Neutrophil (primary cell): ENCODE results near the gene JARID2.

Source experiments
- H3K27ac ChIP-seq: fragments of 200-600 bp; sonication (generic); 2 replicates; pipeline ENCODE4 v1.5.1; 2016; ENCODE audit warnings: mild to moderate bottlenecking, moderate library complexity
- H3K27me3 ChIP-seq: fragments of 200-600 bp; sonication (generic); 2 replicates; pipeline ENCODE4 v1.6.0; 2016; ENCODE audit warnings: mild to moderate bottlenecking
- H3K36me3 ChIP-seq: fragments of 200-600 bp; sonication (generic); 2 replicates; pipeline ENCODE4 v1.5.1; 2017
- H3K4me1 ChIP-seq, 2 experiments: fragments of 200-600 bp in 1 of 2; sonication (generic) in 1 of 2; 1 replicate in 1 of 2; 2 replicates in 1 of 2; pipeline versions ENCODE4 v1.5.1 to v1.6.1; 2013 to 2016; ENCODE audit warnings: low read depth in 1 of 2, low read length in 1 of 2, mild to moderate bottlenecking in 1 of 2, moderate library complexity in 1 of 2; ENCODE audit not compliant: control insufficient read depth in 1 of 2, insufficient read depth in 1 of 2
- H3K4me3 ChIP-seq, 2 experiments: fragments of 200-600 bp in 1 of 2; sonication (generic) in 1 of 2; 1 replicate in 1 of 2; 2 replicates in 1 of 2; pipeline ENCODE4 v1.5.1; 2013 to 2016; ENCODE audit warnings: low read depth in 1 of 2, low read length in 1 of 2, mild to moderate bottlenecking in 1 of 2, moderate library complexity in 1 of 2
- H3K9me3 ChIP-seq: fragments of 200-600 bp; sonication (generic); 2 replicates; pipeline ENCODE4 v1.5.1; 2016
- TF ChIP-seq, protein P1 (sequence below): fragments of 200-600 bp; sonication (generic); IDR thresholded peaks from 2 replicates; pipeline ENCODE4 v1.5.1; 2016; ENCODE audit warnings: antibody characterized with exemption

Gene JARID2

DNA sequence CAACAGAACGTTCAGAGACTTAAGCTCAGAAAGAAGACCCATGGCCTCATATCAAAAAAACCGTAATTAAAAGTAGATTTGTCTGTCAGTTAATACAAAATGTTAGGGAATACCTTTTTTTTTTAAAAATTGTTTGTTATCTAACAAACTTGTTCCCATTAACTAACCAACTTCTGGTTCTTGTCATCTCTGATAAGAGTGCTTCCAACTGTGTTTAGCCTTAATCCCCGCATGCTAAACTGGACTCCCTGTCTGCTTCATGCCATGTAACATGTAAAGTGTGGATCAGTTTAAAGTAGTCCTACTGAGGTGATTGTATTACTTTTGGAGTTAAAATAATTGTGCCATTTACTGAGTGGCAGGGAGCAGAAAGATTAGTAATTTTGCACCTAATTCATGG, 6.3 kb downstream of the JARID2 start:
- no peak overlapping the region for H3K4me3 ChIP-seq

DNA sequence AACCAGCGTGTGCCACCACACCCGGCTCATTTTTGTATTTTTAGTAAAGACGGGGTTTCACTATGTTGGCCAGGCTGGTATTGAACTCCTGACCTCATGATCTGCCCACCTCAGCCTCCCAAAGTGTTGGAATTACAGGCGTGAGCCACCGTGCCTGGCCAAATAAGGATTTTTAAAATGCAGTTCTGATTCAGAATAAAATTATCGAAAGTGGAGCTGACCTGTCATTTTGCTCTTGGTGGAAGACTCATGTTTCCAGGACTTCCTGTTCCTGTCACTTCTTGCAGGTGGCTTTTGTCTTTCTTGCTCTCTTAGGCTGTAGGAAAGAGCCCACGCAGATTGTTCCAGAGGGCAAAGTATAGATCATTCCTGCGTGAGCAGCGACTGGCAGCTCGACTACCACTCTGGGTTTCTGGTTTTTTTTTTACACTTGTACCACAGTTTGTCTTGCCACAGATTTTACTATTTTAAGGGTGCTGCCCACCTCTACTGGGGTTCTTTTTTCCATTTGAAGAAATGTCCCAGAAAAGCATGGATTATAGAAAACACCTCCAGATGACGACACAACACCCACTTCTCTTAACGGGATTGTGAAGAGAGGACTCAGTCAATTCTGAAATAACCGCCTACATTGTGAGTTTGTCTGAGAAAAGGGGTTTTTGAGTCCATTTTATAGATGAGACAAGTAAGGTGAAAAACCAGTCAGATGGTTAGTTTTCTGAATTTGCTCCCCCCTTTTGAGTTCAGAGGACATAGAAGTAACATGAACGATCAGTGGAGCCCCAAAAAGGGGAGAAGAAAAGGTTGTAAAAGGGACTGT, 7.5 kb downstream of the JARID2 start:
- Histone ChIP-seq H3K4me3 (no peak overlapping the region), H3K4me1 (peaks cover 59 to 72% of the 10 kb centered on the region in 2 experiments), H3K27ac (peak overlapping the region; percentile 56), H3K27me3 (no peaks in the 10 kb centered on the region), H3K9me3 (no peaks in the 10 kb centered on the region), H3K36me3 (peaks cover 5% of the 10 kb centered on the region)
- TF ChIP-seq, protein P1, sequence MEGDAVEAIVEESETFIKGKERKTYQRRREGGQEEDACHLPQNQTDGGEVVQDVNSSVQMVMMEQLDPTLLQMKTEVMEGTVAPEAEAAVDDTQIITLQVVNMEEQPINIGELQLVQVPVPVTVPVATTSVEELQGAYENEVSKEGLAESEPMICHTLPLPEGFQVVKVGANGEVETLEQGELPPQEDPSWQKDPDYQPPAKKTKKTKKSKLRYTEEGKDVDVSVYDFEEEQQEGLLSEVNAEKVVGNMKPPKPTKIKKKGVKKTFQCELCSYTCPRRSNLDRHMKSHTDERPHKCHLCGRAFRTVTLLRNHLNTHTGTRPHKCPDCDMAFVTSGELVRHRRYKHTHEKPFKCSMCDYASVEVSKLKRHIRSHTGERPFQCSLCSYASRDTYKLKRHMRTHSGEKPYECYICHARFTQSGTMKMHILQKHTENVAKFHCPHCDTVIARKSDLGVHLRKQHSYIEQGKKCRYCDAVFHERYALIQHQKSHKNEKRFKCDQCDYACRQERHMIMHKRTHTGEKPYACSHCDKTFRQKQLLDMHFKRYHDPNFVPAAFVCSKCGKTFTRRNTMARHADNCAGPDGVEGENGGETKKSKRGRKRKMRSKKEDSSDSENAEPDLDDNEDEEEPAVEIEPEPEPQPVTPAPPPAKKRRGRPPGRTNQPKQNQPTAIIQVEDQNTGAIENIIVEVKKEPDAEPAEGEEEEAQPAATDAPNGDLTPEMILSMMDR, result no peak

More for the DNA sequence above, 6.3 kb downstream of the JARID2 start:
- Histone ChIP-seq H3K9me3 (no peaks in the 10 kb centered on the region), H3K4me1 (peaks cover 64 to 65% of the 10 kb centered on the region in 2 experiments), H3K27me3 (no peaks in the 10 kb centered on the region), H3K27ac (peak overlapping the region; percentile 98), H3K36me3 (peaks cover 5% of the 10 kb centered on the region)
- TF ChIP-seq, protein P1, result no peak

DNA sequence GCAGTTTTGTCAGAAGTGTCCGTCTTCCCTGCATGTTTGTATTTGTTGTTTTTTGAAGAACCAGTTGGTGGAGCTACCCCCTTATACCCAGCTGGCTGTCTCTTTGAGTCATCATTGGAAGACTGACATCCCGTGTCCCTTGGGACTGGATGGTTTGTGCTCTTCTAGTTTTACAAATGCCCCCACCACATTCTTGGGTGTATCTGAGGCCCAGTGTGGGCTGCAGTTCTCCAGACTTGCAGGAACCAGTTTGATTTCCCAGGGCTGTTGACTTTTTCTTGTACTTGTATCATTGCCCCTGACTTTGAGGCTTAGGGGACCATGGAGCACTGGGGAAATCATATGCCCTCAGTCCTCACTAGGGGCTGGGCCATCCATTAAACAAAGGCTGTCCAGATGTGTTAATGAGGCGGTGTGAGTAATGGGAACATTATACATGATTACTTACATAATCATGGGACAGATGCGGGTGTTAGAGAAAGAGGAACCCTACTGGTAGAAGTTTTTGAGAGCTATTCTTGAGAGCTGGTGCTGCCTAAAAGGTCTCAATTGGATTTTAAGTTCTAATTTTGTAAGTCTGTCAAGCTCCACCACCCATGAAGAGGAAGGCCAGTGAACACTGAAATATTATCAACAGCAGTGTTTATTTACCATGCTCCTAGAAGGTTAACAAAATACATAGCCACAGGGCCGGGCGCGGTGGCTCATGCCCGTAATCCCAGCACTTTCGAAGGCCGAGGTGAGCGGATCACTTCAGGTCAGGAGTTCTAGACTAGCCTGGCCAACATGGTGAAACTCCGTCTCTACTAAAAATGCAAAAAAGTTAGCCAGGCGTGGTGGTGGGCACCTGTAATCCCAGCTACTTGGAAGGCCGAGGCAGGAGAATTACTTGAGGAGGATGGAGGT, 8.5 kb downstream of the JARID2 start:
- peaks cover 59 to 76% of the 10 kb centered on the region in 2 experiments for H3K4me1 ChIP-seq
- H3K9me3 ChIP-seq, result no peaks in the 10 kb centered on the region
- TF ChIP-seq, protein P1, result no peak
- peaks cover 5% of the 10 kb centered on the region for H3K36me3 ChIP-seq
- H3K27me3 ChIP-seq, result no peaks in the 10 kb centered on the region
- no peak overlapping the region for H3K4me3 ChIP-seq
- H3K27ac ChIP-seq, result peak overlapping the region; percentile 56

DNA sequence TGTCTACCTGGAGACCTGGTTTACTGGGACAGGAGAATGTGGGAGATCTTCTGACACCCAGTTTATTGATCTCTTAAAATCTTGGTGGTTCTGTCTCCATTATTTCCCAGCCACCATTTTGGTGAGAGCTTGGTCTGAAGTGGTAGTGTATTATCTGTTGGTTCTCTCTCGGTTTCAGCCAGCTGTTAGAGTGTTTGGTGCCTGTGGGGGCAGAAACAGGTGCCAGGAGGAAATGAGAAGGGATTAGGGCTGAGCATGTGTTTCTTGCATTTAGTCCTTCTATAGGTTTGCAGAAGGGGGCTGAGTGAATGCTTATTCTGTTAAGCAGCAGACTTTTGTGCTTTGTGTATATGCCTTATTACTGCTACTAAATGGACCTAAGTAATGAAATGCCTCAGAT, 9.6 kb downstream of the JARID2 start:
- TF ChIP-seq, protein P1, result no peak
- Histone ChIP-seq H3K4me1 (peaks cover 47 to 76% of the 10 kb centered on the region in 2 experiments), H3K9me3 (no peaks in the 10 kb centered on the region), H3K27me3 (no peaks in the 10 kb centered on the region), H3K27ac (peak overlapping the region; percentile 41), H3K4me3 (no peak overlapping the region), H3K36me3 (peaks cover 5% of the 10 kb centered on the region)

DNA sequence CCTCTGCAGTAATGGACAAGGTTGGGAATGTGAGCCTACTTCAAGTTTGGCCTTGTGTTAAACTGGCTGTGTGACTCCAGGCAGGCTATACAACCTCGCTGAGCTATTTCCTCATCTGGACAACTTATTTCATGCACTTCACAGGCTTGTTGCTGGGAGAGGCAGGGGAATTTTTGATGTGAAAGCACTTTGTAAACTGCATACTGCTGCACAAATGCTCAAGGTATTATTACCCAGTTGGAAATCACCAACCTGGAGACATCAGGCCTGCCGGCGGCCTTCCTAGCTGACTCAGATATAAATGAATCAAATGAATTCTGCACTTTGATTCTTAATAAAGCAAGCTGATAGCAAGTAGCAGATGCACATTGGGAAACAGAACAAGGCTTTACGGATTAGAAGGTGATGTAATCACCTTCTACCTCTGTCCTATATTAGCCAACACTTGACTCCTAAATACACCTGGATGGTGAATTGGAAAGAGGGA, 10.1 kb downstream of the JARID2 start:
- Histone ChIP-seq H3K27ac (peak overlapping the region; percentile 41), H3K27me3 (no peaks in the 10 kb centered on the region), H3K4me3 (no peak overlapping the region), H3K9me3 (no peaks in the 10 kb centered on the region), H3K4me1 (peaks cover 46 to 74% of the 10 kb centered on the region in 2 experiments), H3K36me3 (peaks cover 5% of the 10 kb centered on the region)
- TF ChIP-seq, protein P1, result no peak
